Liver (tissue), 3 donors: ENCODE results near the gene ITPRIPL2.

Source experiments
- CTCF ChIP-seq: fragments of 150-350 bp; IDR thresholded peaks from 2 replicates; pipeline ENCODE4 v1.5.1; 2017; ENCODE audit warnings: improper control_type of control experiment, low read depth, low read length; ENCODE audit not compliant: missing input control
- EGR1 ChIP-seq, 2 donors: IDR thresholded peaks; 2 replicates each; pipeline ENCODE4 v1.6.1; 2016 to 2018; ENCODE audit warnings: antibody characterized with exemption in 2 of 2, low read depth in 2 of 2
- FOXA1 ChIP-seq: IDR thresholded peaks from 2 replicates; pipeline ENCODE4 v1.6.1; 2016; ENCODE audit warnings: antibody characterized with exemption
- donor health status: healthy.
- donor health status: healthy.

GRCh38 chr16:19098173-19098572 is 15.6 kb upstream of the ITPRIPL2 start:
- TF ChIP-seq FOXA1, result no peak
- TF ChIP-seq CTCF, result no peak
- TF ChIP-seq EGR1 (IDR thresholded peaks at IDR 0.05; ENCODE audit: low read depth in 2 of 2), result no peak
